Mesendoderm (in vitro differentiated cells): ENCODE data around the gene IL36A.

Experiments
- DNase-seq: peaks from one replicate; pipeline ENCODE4 v3.0.0; 2013
- H2AK5ac ChIP-seq: 2 replicates; pipeline ENCODE4 v1.6.1; 2013; ENCODE audit warnings: low read length, inconsistent platforms
- H2BK120ac ChIP-seq: 2 replicates; pipeline ENCODE4 v1.6.1; 2013; ENCODE audit warnings: low read depth, mild to moderate bottlenecking, low read length, moderate library complexity, mixed read lengths
- H2BK15ac ChIP-seq: replicated peaks from 2 replicates; pipeline ENCODE4 v1.6.1; 2013; ENCODE audit warnings: low read depth, mild to moderate bottlenecking, moderate library complexity
- H2BK5ac ChIP-seq: 2 replicates; pipeline ENCODE4 v1.6.1; 2013; ENCODE audit warnings: low read length, inconsistent platforms
- H3K18ac ChIP-seq: 2 replicates; pipeline ENCODE4 v1.6.1; 2013; ENCODE audit warnings: mild to moderate bottlenecking, low read length, mixed read lengths
- H3K23ac ChIP-seq: one replicate; pipeline ENCODE4 v1.6.1; 2013; ENCODE audit warnings: low read length
- H3K27ac ChIP-seq: 2 replicates; pipeline ENCODE4 v1.5.1; 2013; ENCODE audit warnings: low read depth, mild to moderate bottlenecking, inconsistent platforms, low read length, moderate library complexity
- H3K27me3 ChIP-seq: 2 replicates; pipeline ENCODE4 v1.6.1; 2013; ENCODE audit warnings: low read length, control low read depth, mild to moderate bottlenecking, inconsistent platforms; ENCODE audit not compliant: insufficient read depth, poor library complexity
- H3K36me3 ChIP-seq: 2 replicates; pipeline ENCODE4 v1.6.1; 2013; ENCODE audit warnings: low read length, inconsistent platforms; ENCODE audit not compliant: control insufficient read depth, insufficient read depth
- H3K4ac ChIP-seq: one replicate; pipeline ENCODE4 v1.6.1; 2013; ENCODE audit warnings: low read depth, mild to moderate bottlenecking, low read length, moderate library complexity
- H3K4me1 ChIP-seq: 2 replicates; pipeline ENCODE4 v1.6.1; 2013; ENCODE audit warnings: low read depth, low read length, inconsistent platforms; ENCODE audit not compliant: control insufficient read depth
- H3K4me2 ChIP-seq: 2 replicates; pipeline ENCODE4 v1.6.1; 2013; ENCODE audit warnings: low read length
- H3K4me3 ChIP-seq: 2 replicates; pipeline ENCODE4 v1.5.1; 2013; ENCODE audit warnings: mild to moderate bottlenecking, low read length
- H3K56ac ChIP-seq: one replicate; pipeline ENCODE4 v1.6.1; 2013; ENCODE audit warnings: low read length
- H3K79me1 ChIP-seq: 2 replicates; pipeline ENCODE4 v1.6.1; 2013; ENCODE audit warnings: low read length, inconsistent platforms
- H3K79me2 ChIP-seq: 2 replicates; pipeline ENCODE4 v1.6.1; 2013; ENCODE audit warnings: mild to moderate bottlenecking, low read length; ENCODE audit not compliant: control insufficient read depth, insufficient read depth
- H3K9ac ChIP-seq: 2 replicates; pipeline ENCODE4 v1.6.1; 2013; ENCODE audit warnings: low read length, inconsistent platforms
- H4K5ac ChIP-seq: one replicate; pipeline ENCODE4 v1.6.1; 2013; ENCODE audit warnings: low read length
- H4K8ac ChIP-seq: one replicate; pipeline ENCODE4 v1.6.1; 2013; ENCODE audit warnings: low read depth, mild to moderate bottlenecking, control low read depth, low read length, moderate library complexity
- WGBS: extraction: QIAGEN DNeasy Blood & Tissue Kit; methylation state at CpG from one replicate; pipeline ENCODE4 v1.1.7; 2013; ENCODE audit warnings: low lambda C conversion rate, missing lambda C conversion rate; ENCODE audit not compliant: insufficient coverage; ENCODE audit errors: extremely low coverage; 5-methylcytosine and 5-hydroxymethylcytosine counted together

IL36A gene

GRCh38 chr2:113015042-113015441 is 9.8 kb downstream of the IL36A start:
- Histone ChIP-seq H3K27ac (no peak overlapping the region), H3K79me1 (no peaks in the 10 kb centered on the region), H2BK15ac (no peak overlapping the region), H2BK120ac (no peak overlapping the region), H3K4me2 (no peak overlapping the region), H3K4me3 (no peak overlapping the region), H3K79me2 (no peaks in the 10 kb centered on the region), H3K4me1 (no peaks in the 10 kb centered on the region), H3K18ac (no peak overlapping the region), H4K5ac (no peak overlapping the region), H4K8ac (no peak overlapping the region), H2BK5ac (no peak overlapping the region), H3K4ac (no peak overlapping the region), H3K23ac (no peak overlapping the region), H3K56ac (no peak overlapping the region), H3K27me3 (no peaks in the 10 kb centered on the region), H3K9ac (no peak overlapping the region), H2AK5ac (no peak overlapping the region), H3K36me3 (no peaks in the 10 kb centered on the region)
- DNase-seq = no peak
- no CpG with 5 or more reads among the region's 1 CpG for WGBS

- Histone ChIP-seq H3K56ac (no peak overlapping the region), H3K9ac (no peak overlapping the region), H3K4ac (no peak overlapping the region), H3K4me2 (no peak overlapping the region), H3K27me3 (no peaks in the 10 kb centered on the region), H3K4me1 (no peaks in the 10 kb centered on the region), H2BK5ac (no peak overlapping the region), H4K8ac (no peak overlapping the region), H3K79me1 (no peaks in the 10 kb centered on the region), H3K18ac (no peak overlapping the region), H2AK5ac (no peak overlapping the region), H3K27ac (no peak overlapping the region), H2BK120ac (no peak overlapping the region), H4K5ac (no peak overlapping the region), H3K23ac (no peak overlapping the region), H2BK15ac (no peak overlapping the region), H3K79me2 (no peaks in the 10 kb centered on the region), H3K4me3 (no peak overlapping the region), H3K36me3 (no peaks in the 10 kb centered on the region)
- DNase-seq = no peak
- WGBS = no CpG with 5 or more reads among the region's 2 CpGs
Observed at GRCh38 chr2:113015655-113016054, 10.4 kb downstream of the IL36A start.

- Histone ChIP-seq H3K4me1 (no peaks in the 10 kb centered on the region), H3K79me1 (no peaks in the 10 kb centered on the region), H4K5ac (no peak overlapping the region), H2BK5ac (no peak overlapping the region), H3K4me3 (no peak overlapping the region), H3K4ac (no peak overlapping the region), H2BK120ac (no peak overlapping the region), H3K27ac (no peak overlapping the region), H2BK15ac (no peak overlapping the region), H3K36me3 (no peaks in the 10 kb centered on the region), H3K56ac (no peak overlapping the region), H3K23ac (no peak overlapping the region), H3K18ac (no peak overlapping the region), H3K9ac (no peak overlapping the region), H4K8ac (no peak overlapping the region), H3K27me3 (no peaks in the 10 kb centered on the region), H2AK5ac (no peak overlapping the region), H3K79me2 (no peaks in the 10 kb centered on the region), H3K4me2 (no peak overlapping the region)
- no CpG with 5 or more reads among the region's 3 CpGs for WGBS
- DNase-seq = no peak
Observed at GRCh38 chr2:113018509-113018908, 13.2 kb downstream of the IL36A start.

DNA sequence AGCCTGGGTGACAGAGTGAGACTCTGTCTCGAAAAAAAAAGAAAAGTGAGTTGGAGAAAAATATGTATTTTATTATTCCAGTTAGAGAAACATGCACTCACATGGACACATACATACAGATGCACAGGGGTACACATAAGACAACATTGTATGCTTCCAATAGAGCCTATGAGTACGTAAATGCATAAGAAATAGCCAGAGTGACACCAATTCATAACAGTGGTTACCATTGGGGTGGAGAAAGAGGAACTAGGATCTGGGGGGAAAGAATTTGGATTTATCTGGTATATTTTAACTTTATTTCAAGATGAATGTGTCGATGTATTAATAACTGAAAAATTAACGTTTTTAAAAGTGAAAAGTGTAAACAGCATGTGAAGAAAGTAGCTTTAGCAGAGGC is 16.1 kb downstream of the IL36A start:
- Histone ChIP-seq H3K4ac (no peak overlapping the region), H3K4me3 (no peak overlapping the region), H3K56ac (no peak overlapping the region), H2AK5ac (no peak overlapping the region), H2BK15ac (no peak overlapping the region), H3K27me3 (no peaks in the 10 kb centered on the region), H3K9ac (no peak overlapping the region), H3K79me2 (no peaks in the 10 kb centered on the region), H3K4me2 (no peak overlapping the region), H4K5ac (no peak overlapping the region), H3K27ac (no peak overlapping the region), H3K23ac (no peak overlapping the region), H4K8ac (no peak overlapping the region), H3K4me1 (no peaks in the 10 kb centered on the region), H2BK5ac (no peak overlapping the region), H3K18ac (no peak overlapping the region), H2BK120ac (no peak overlapping the region), H3K36me3 (no peaks in the 10 kb centered on the region), H3K79me1 (no peaks in the 10 kb centered on the region)
- 100% methylated on average over 2 of the region's 4 CpGs for WGBS
- DNase-seq = no peak

GRCh38 chr2:113024764-113025163 is 19.5 kb downstream of the IL36A start:
- H3K18ac ChIP-seq = no peak overlapping the region
- H3K4me1 ChIP-seq = no peaks in the 10 kb centered on the region
- no peak overlapping the region for H2BK120ac ChIP-seq
- no peak overlapping the region for H4K8ac ChIP-seq
- H3K36me3 ChIP-seq = no peaks in the 10 kb centered on the region
- H3K9ac ChIP-seq = no peak overlapping the region
- no peak overlapping the region for H2AK5ac ChIP-seq
- H3K79me1 ChIP-seq = no peaks in the 10 kb centered on the region
- H3K79me2 ChIP-seq = no peaks in the 10 kb centered on the region
- no peak overlapping the region for H3K27ac ChIP-seq
- no peak overlapping the region for H3K23ac ChIP-seq
- no peak overlapping the region for H2BK5ac ChIP-seq
- no peak for DNase-seq
- H3K56ac ChIP-seq = no peak overlapping the region
- H3K4ac ChIP-seq = no peak overlapping the region
- no peaks in the 10 kb centered on the region for H3K27me3 ChIP-seq
- H4K5ac ChIP-seq = no peak overlapping the region
- no peak overlapping the region for H3K4me3 ChIP-seq
- WGBS = no CpG with 5 or more reads among the region's 2 CpGs
- H3K4me2 ChIP-seq = no peak overlapping the region
- H2BK15ac ChIP-seq = no peak overlapping the region

DNA sequence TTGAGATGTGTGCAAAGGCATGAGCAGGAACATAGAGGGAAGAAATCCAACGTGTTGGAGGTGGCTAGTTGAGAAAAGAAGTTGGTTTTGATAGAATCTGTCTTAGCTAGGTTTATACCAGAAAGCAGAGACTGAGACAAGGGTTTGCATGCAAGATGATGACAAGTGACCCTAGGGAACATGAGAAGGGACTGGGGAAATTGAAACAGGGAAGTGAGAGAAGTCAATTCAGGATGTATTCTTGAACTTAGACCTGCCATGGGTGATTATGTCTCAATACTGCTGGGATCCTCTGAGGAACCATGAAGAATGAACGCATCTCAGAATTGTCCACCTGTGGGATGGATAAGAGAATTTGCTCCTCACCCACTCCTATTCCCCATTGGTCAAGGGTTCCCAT is 20.5 kb downstream of the IL36A start:
- Histone ChIP-seq H3K56ac (no peak overlapping the region), H3K4me1 (no peaks in the 10 kb centered on the region), H3K18ac (no peak overlapping the region), H2BK120ac (no peak overlapping the region), H4K5ac (no peak overlapping the region), H3K9ac (no peak overlapping the region), H3K23ac (no peak overlapping the region), H3K79me2 (no peaks in the 10 kb centered on the region), H2AK5ac (no peak overlapping the region), H3K36me3 (no peaks in the 10 kb centered on the region), H2BK5ac (no peak overlapping the region), H3K27ac (no peak overlapping the region), H3K4me3 (no peak overlapping the region), H4K8ac (no peak overlapping the region), H3K4me2 (no peak overlapping the region), H2BK15ac (no peak overlapping the region), H3K79me1 (no peaks in the 10 kb centered on the region), H3K27me3 (no peaks in the 10 kb centered on the region), H3K4ac (no peak overlapping the region)
- DNase-seq = no peak
- WGBS = no CpG with 5 or more reads among the region's 2 CpGs
